SH-SY5Y (cell line): ENCODE measurements around the gene TBC1D25.

Source experiments
- GATA2 ChIP-seq: IDR thresholded peaks from 2 replicates; pipeline ENCODE4 v1.6.1; 2011; ENCODE audit warnings: mild to moderate bottlenecking, low read depth, low read length
- GATA3 ChIP-seq: IDR thresholded peaks from 2 replicates; pipeline ENCODE4 v1.6.1; 2011; ENCODE audit warnings: low read depth, mild to moderate bottlenecking, low read length, moderate library complexity

The TBC1D25 gene

GRCh38 chrX:48530736-48531135 is 8.8 kb upstream of the TBC1D25 start:
- TF ChIP-seq GATA3 = no peak

- TF ChIP-seq GATA3 (no peak), GATA2 (no peak)
Measured at GRCh38 chrX:48531358-48531959, 8.1 kb upstream of the TBC1D25 start.

GRCh38 chrX:48532161-48532560 is 7.4 kb upstream of the TBC1D25 start:
- TF ChIP-seq GATA3 = no peak
- no peak for TF ChIP-seq GATA2

GRCh38 chrX:48533165-48533564 is 6.3 kb upstream of the TBC1D25 start:
- no peak for TF ChIP-seq GATA2
- TF ChIP-seq GATA3 = no peak

GRCh38 chrX:48538641-48539344 is 721 bp upstream of the TBC1D25 start:
- TF ChIP-seq GATA2 (no peak), GATA3 (no peak)

GRCh38 chrX:48540028-48540375 is 488 bp downstream of the TBC1D25 start:
- TF ChIP-seq GATA2 = no peak
- TF ChIP-seq GATA3 = no peak

GRCh38 chrX:48540480-48540879 is 966 bp downstream of the TBC1D25 start:
- TF ChIP-seq GATA3 (no peak), GATA2 (no peak)

GRCh38 chrX:48541140-48541814 is 1.8 kb downstream of the TBC1D25 start:
- TF ChIP-seq GATA3 (no peak), GATA2 (no peak)

- TF ChIP-seq GATA2 (no peak), GATA3 (no peak)
Measured at GRCh38 chrX:48548871-48549270, 9.4 kb downstream of the TBC1D25 start.

GRCh38 chrX:48558271-48558670 is 18.8 kb downstream of the TBC1D25 start:
- no peak for TF ChIP-seq GATA2

- no peak for TF ChIP-seq GATA3
- TF ChIP-seq GATA2 = no peak
Measured at GRCh38 chrX:48559636-48560035, 20.1 kb downstream of the TBC1D25 start.

- TF ChIP-seq GATA2 = no peak
- no peak for TF ChIP-seq GATA3
Measured at GRCh38 chrX:48560056-48560455, 20.5 kb downstream of the TBC1D25 start.

GRCh38 chrX:48560681-48561080 is 21.2 kb downstream of the TBC1D25 start:
- TF ChIP-seq GATA3 (no peak), GATA2 (no peak)

GRCh38 chrX:48569958-48570357 is 30.4 kb downstream of the TBC1D25 start:
- TF ChIP-seq GATA2 = no peak
- no peak for TF ChIP-seq GATA3

- TF ChIP-seq GATA3 (no peak), GATA2 (no peak)
Measured at GRCh38 chrX:48573690-48574269, 34.3 kb downstream of the TBC1D25 start.
